Measurements from ENCODE around the gene E2F7.

The E2F7 gene

DNA sequence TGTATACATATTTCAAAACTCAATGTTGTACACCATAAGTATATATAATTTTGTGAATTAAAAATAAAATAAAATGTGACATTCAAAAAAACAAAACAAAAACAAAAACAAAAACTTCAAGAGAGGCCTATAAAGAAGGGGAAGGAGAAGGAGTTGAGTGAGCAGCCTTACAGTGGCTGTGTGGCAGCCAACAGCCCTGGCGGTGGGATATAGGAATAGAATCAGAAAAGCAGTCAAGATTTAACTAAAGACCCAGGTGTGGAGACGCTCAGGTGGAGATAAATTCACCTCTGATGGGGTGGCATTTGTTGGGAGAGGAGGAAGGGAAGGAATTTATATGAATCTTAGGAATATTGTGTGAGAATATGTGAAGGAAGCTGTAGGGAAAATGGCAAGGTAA lies 41.8 kb upstream of the E2F7 start:
- Histone ChIP-seq H3K4me3 (ENCODE audit: low read length) (no peak overlapping the region), H3K9me3 (ENCODE audit: insufficient read depth, low read length) (no peaks in the 10 kb centered on the region), H3K27ac (ENCODE audit: low read length) (no peak overlapping the region), H4K20me1 (ENCODE audit: insufficient read depth, low read length) (no peaks in the 10 kb centered on the region), H3K36me3 (replicated peaks; ENCODE audit: low read depth, low read length) (no peaks in the 10 kb centered on the region), H3K4me2 (ENCODE audit: low read length) (no peak overlapping the region), H3K9ac (ENCODE audit: low read length) (no peak overlapping the region), H3K27me3 (ENCODE audit: low read depth, low read length) (no peaks in the 10 kb centered on the region), H3K79me2 (ENCODE audit: low read length) (no peaks in the 10 kb centered on the region), H3K4me1 (ENCODE audit: low read length) (no peaks in the 10 kb centered on the region), H2AFZ (ENCODE audit: low read depth, low read length) (no peak overlapping the region)
- no peak for TF ChIP-seq EZH2phosphoT487 (IDR thresholded peaks at IDR 0.05; ENCODE audit: low read depth)
- TF ChIP-seq, protein P1, sequence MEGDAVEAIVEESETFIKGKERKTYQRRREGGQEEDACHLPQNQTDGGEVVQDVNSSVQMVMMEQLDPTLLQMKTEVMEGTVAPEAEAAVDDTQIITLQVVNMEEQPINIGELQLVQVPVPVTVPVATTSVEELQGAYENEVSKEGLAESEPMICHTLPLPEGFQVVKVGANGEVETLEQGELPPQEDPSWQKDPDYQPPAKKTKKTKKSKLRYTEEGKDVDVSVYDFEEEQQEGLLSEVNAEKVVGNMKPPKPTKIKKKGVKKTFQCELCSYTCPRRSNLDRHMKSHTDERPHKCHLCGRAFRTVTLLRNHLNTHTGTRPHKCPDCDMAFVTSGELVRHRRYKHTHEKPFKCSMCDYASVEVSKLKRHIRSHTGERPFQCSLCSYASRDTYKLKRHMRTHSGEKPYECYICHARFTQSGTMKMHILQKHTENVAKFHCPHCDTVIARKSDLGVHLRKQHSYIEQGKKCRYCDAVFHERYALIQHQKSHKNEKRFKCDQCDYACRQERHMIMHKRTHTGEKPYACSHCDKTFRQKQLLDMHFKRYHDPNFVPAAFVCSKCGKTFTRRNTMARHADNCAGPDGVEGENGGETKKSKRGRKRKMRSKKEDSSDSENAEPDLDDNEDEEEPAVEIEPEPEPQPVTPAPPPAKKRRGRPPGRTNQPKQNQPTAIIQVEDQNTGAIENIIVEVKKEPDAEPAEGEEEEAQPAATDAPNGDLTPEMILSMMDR (IDR thresholded peaks at IDR 0.05; ENCODE audit: low read depth, low read length) = no peak

DNA sequence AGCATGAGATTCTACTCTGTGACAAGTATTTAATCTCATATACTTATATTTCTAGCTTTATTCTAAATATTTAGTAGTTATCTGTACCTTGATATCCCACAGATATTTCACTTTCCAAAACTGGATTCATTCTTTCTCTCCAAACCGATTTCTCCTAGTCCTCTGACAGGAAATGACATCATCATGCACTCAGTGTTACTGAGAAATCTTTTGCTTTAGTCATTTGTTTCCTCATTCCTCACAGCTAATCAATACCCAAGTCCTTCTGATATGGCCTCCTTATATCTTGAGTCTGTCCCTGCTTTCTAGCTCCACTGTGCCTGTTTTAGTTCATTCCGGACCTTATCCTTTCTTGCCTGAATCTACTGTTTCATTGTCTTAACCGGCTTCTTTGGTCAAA lies 39.4 kb upstream of the E2F7 start:
- Histone ChIP-seq H3K9ac (ENCODE audit: low read length) (no peak overlapping the region), H3K27me3 (ENCODE audit: low read depth, low read length) (no peaks in the 10 kb centered on the region), H3K9me3 (ENCODE audit: insufficient read depth, low read length) (no peaks in the 10 kb centered on the region), H2AFZ (ENCODE audit: low read depth, low read length) (no peak overlapping the region), H3K79me2 (ENCODE audit: low read length) (no peaks in the 10 kb centered on the region), H4K20me1 (ENCODE audit: insufficient read depth, low read length) (no peaks in the 10 kb centered on the region), H3K4me3 (ENCODE audit: low read length) (no peak overlapping the region), H3K27ac (ENCODE audit: low read length) (no peak overlapping the region), H3K4me1 (ENCODE audit: low read length) (no peaks in the 10 kb centered on the region), H3K36me3 (replicated peaks; ENCODE audit: low read depth, low read length) (no peaks in the 10 kb centered on the region), H3K4me2 (ENCODE audit: low read length) (no peak overlapping the region)
- TF ChIP-seq EZH2phosphoT487 (IDR thresholded peaks at IDR 0.05; ENCODE audit: low read depth) = no peak
- TF ChIP-seq, protein P1 (IDR thresholded peaks at IDR 0.05; ENCODE audit: low read depth, low read length) = no peak

DNA sequence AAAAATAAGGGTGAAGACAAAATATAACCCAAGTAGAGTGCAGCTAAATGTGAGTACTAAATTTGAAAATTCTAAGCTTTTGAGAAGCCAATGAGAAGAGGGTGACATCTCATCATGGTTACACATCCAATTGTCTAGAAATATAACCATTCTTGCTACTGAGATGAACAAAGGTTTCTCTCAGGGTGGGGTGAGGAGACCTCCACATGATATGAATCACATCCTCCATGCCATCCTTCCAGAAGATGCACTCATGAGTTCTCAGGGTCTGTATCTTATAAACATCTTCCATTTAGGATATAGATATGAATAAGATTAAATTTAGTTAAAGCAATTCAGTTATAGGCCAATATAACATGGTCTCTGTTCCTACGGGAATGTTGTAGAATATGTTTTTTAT lies 38.9 kb upstream of the E2F7 start:
- H3K27me3 ChIP-seq (ENCODE audit: low read depth, low read length) = no peaks in the 10 kb centered on the region
- H3K4me2 ChIP-seq (ENCODE audit: low read length) = no peak overlapping the region
- H3K4me1 ChIP-seq (ENCODE audit: low read length) = no peaks in the 10 kb centered on the region
- no peaks in the 10 kb centered on the region for H3K79me2 ChIP-seq (ENCODE audit: low read length)
- H3K4me3 ChIP-seq (ENCODE audit: low read length) = no peak overlapping the region
- no peaks in the 10 kb centered on the region for H4K20me1 ChIP-seq (ENCODE audit: insufficient read depth, low read length)
- TF ChIP-seq EZH2phosphoT487 (IDR thresholded peaks at IDR 0.05; ENCODE audit: low read depth) = no peak
- TF ChIP-seq, protein P1 (IDR thresholded peaks at IDR 0.05; ENCODE audit: low read depth, low read length) = no peak
- H2AFZ ChIP-seq (ENCODE audit: low read depth, low read length) = no peak overlapping the region
- H3K36me3 ChIP-seq (replicated peaks; ENCODE audit: low read depth, low read length) = no peaks in the 10 kb centered on the region
- no peaks in the 10 kb centered on the region for H3K9me3 ChIP-seq (ENCODE audit: insufficient read depth, low read length)
- no peak overlapping the region for H3K27ac ChIP-seq (ENCODE audit: low read length)
- no peak overlapping the region for H3K9ac ChIP-seq (ENCODE audit: low read length)

DNA sequence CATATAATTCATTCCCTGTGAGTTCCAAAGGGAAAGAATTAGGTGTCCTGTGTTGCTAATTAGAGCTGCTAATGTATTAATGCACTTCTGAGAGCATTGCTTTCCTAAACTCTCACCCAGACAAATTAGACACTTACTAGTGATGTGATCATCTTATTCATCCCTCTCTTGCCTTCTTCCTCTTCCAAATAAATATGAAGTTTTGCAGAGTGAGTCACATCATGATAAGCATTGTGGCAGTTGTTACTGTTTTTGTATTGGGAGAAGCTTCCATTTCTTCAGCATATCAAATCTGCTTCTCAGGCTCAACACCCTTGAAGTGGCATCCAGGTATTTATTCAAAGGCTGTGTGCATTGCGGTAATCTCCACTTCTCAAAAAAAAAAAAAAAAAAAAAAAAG lies 37.3 kb upstream of the E2F7 start:
- no peak overlapping the region for H3K4me3 ChIP-seq (ENCODE audit: low read length)
- H3K27ac ChIP-seq (ENCODE audit: low read length) = no peak overlapping the region
- no peak overlapping the region for H3K9ac ChIP-seq (ENCODE audit: low read length)
- TF ChIP-seq, protein P1 (IDR thresholded peaks at IDR 0.05; ENCODE audit: low read depth, low read length) = no peak
- TF ChIP-seq EZH2phosphoT487 (IDR thresholded peaks at IDR 0.05; ENCODE audit: low read depth) = no peak
- no peak overlapping the region for H2AFZ ChIP-seq (ENCODE audit: low read depth, low read length)
- no peaks in the 10 kb centered on the region for H3K4me1 ChIP-seq (ENCODE audit: low read length)
- H4K20me1 ChIP-seq (ENCODE audit: insufficient read depth, low read length) = no peaks in the 10 kb centered on the region
- no peaks in the 10 kb centered on the region for H3K9me3 ChIP-seq (ENCODE audit: insufficient read depth, low read length)
- H3K27me3 ChIP-seq (ENCODE audit: low read depth, low read length) = no peaks in the 10 kb centered on the region
- no peaks in the 10 kb centered on the region for H3K79me2 ChIP-seq (ENCODE audit: low read length)
- no peak overlapping the region for H3K4me2 ChIP-seq (ENCODE audit: low read length)
- no peaks in the 10 kb centered on the region for H3K36me3 ChIP-seq (replicated peaks; ENCODE audit: low read depth, low read length)

All from OCI-LY3 (cell line).